Measurements from ENCODE around the gene OPN1SW. TPM values are rescaled to one million over a fixed set of nuclear protein-coding genes. Genes with fewer than 3 reads are reported as not detected.

OPN1SW gene
- total and polyA plus RNA-seq, 4 experiments from 2014 or later, result not detected

DNA sequence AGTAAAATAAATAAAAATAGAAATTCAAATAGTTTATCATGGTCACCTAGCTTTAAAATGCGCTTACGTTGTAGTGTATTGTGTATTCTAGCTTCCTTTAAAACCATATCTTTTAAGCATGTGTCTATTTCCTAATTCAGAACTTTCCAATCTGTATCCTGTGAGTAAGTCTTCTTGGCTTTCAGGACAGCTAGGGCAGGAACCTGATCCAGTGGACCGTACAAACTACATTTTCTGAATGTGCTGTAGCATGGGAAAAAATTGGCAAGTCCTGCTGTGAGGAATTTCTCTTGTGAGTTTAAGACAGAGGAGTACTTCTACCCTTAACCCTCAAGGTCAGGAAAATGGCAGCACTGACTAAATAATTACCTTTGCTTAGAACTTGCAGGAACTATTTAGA is 12.1 kb downstream of the OPN1SW start:
- H3K9me3 Mint-ChIP-seq, result no peaks in the 10 kb centered on the region
- no peak overlapping the region for H3K4me3 Mint-ChIP-seq
- POLR2A ChIA-PET (ENCODE audit: partially characterized antibody), result no interaction called here
- Histone ChIP-seq H3K27me3 (ENCODE audit: insufficient read depth, low read length) (no peaks in the 10 kb centered on the region), H3K4me3 (ENCODE audit: low read length in 2 of 2) (no peak overlapping the region), H3K27ac (ENCODE audit: low read depth, low read length) (no peak overlapping the region), H3K36me3 (ENCODE audit: insufficient read depth, low read length) (peaks cover 36% of the 10 kb centered on the region), H3K4me1 (ENCODE audit: insufficient read depth, low read length) (no peaks in the 10 kb centered on the region), H3K9me3 (ENCODE audit: control insufficient read depth in 1 of 2, low read length in 2 of 2) (no peaks in the 10 kb centered on the region)
- no peaks in the 10 kb centered on the region for H3K4me1 Mint-ChIP-seq
- CTCF ChIA-PET (ENCODE audit: partially characterized antibody), result no interaction called here
- no peaks in the 10 kb centered on the region for H3K27me3 Mint-ChIP-seq
- intact Hi-C loops (cut with micrococcal nuclease), result no loop called here
- DNase-seq, result no peak
- peaks cover 32 to 59% of the 10 kb centered on the region in 2 donors for H3K36me3 Mint-ChIP-seq
- H3K27ac Mint-ChIP-seq, result no peak overlapping the region

DNA sequence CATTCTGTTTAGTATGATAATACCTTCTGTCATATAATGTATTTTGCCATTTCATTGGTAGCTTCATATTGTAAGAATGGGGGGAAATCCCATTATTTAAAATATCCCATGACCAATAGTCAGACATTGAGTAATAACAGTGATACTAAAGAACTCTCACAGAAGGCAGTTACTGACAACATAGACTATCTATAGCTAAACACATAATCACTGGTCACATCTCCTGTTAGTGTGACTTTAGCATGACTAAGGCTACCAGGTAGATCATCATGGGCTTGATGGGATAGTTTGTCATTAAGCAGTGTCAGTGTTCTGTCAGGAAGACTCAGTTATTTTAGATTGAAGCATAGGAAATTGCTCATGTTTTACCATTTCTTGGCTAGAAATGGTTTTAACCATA is 16.4 kb downstream of the OPN1SW start:
- Histone ChIP-seq H3K27ac (ENCODE audit: low read depth, low read length) (no peak overlapping the region), H3K4me3 (ENCODE audit: low read length in 2 of 2) (no peak overlapping the region), H3K36me3 (ENCODE audit: insufficient read depth, low read length) (peaks cover 36% of the 10 kb centered on the region), H3K4me1 (ENCODE audit: insufficient read depth, low read length) (no peaks in the 10 kb centered on the region), H3K9me3 (ENCODE audit: control insufficient read depth in 1 of 2, low read length in 2 of 2) (no peaks in the 10 kb centered on the region), H3K27me3 (ENCODE audit: insufficient read depth, low read length) (no peaks in the 10 kb centered on the region)
- ChIA-PET CTCF (ENCODE audit: partially characterized antibody) (no interaction called here), POLR2A (ENCODE audit: partially characterized antibody) (no interaction called here)
- Mint-ChIP-seq H3K4me3 (no peak overlapping the region), H3K9me3 (no peaks in the 10 kb centered on the region), H3K27ac (no peak overlapping the region), H3K27me3 (no peaks in the 10 kb centered on the region), H3K4me1 (no peaks in the 10 kb centered on the region), H3K36me3 (peaks cover 42 to 62% of the 10 kb centered on the region in 2 donors)
- no peak for DNase-seq
- intact Hi-C loops (cut with micrococcal nuclease), result no loop called here

DNA sequence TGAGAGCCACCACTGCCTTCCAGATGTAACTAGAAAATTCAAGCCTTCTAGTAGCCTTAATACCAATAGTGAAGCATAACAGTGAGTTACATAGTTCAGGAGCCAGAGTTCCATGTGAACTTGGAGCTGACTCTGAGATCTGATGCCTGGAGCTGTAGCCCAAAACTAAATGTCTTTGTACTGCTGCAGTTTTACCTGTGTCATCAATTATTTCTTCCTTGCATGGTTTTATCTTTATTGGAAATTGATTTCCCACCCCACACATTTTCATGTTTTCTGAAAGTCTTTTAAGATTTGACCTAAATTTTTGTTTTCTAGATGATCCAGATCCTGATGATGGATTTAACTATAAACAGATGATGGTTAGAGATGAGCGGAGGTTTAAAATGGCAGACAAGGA is 17.0 kb downstream of the OPN1SW start:
- no peaks in the 10 kb centered on the region for H3K27me3 ChIP-seq (ENCODE audit: insufficient read depth, low read length)
- POLR2A ChIA-PET (ENCODE audit: partially characterized antibody), result interaction anchor here (0.6 to 1.4 kb wide), 2 partner anchors 18 to 284 kb away, joined by 3 to 4 read pairs; no protein-coding TSS in a partner anchor
- CTCF ChIA-PET (ENCODE audit: partially characterized antibody), result no interaction called here
- no peaks in the 10 kb centered on the region for H3K4me1 ChIP-seq (ENCODE audit: insufficient read depth, low read length)
- Mint-ChIP-seq H3K4me3 (no peak overlapping the region), H3K4me1 (no peaks in the 10 kb centered on the region), H3K27ac (peak overlapping the region in 1 of 7 donors; percentile 29), H3K36me3 (peaks cover 46 to 65% of the 10 kb centered on the region in 2 donors), H3K9me3 (no peaks in the 10 kb centered on the region), H3K27me3 (no peaks in the 10 kb centered on the region)
- DNase-seq, result no peak
- intact Hi-C loops (cut with micrococcal nuclease), result no loop called here
- H3K36me3 ChIP-seq (ENCODE audit: insufficient read depth, low read length), result peaks cover 41% of the 10 kb centered on the region
- no peak overlapping the region for H3K4me3 ChIP-seq (ENCODE audit: low read length in 2 of 2)
- H3K9me3 ChIP-seq (ENCODE audit: control insufficient read depth in 1 of 2, low read length in 2 of 2), result no peaks in the 10 kb centered on the region
- H3K27ac ChIP-seq (ENCODE audit: low read depth, low read length), result no peak overlapping the region

DNA sequence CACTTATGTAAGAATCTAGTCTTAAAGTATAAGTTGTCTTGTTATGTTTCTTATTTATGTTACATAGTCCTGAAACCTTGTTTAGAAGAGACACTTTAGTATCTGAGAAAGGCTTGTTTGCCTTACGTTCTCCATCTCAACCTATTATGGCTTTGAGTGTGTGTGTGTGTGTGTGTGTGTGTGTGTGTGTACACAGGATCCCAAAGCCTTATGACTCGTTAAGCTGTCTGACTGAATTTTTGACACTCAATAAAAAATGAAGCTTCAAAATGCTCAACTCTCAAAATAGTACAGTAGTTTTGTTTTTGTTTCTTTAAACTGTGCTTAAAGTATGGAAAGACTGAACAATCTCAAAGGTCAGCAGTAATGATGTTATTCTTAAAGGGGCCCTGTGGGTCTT is 18.4 kb downstream of the OPN1SW start:
- Mint-ChIP-seq H3K9me3 (no peaks in the 10 kb centered on the region), H3K27me3 (no peaks in the 10 kb centered on the region), H3K4me3 (no peak overlapping the region), H3K4me1 (peaks cover 0 to 4% (median 0%) of the 10 kb centered on the region in 4 donors), H3K27ac (peak overlapping the region in 1 of 7 donors; percentile 57), H3K36me3 (peaks cover 50 to 68% of the 10 kb centered on the region in 2 donors)
- Histone ChIP-seq H3K4me3 (ENCODE audit: low read length in 2 of 2) (no peak overlapping the region), H3K36me3 (ENCODE audit: insufficient read depth, low read length) (peaks cover 44% of the 10 kb centered on the region), H3K9me3 (ENCODE audit: control insufficient read depth in 1 of 2, low read length in 2 of 2) (no peaks in the 10 kb centered on the region), H3K4me1 (ENCODE audit: insufficient read depth, low read length) (no peaks in the 10 kb centered on the region), H3K27me3 (ENCODE audit: insufficient read depth, low read length) (no peaks in the 10 kb centered on the region), H3K27ac (ENCODE audit: low read depth, low read length) (no peak overlapping the region)
- intact Hi-C loops (cut with micrococcal nuclease), result no loop called here
- ChIA-PET CTCF (ENCODE audit: partially characterized antibody) (interaction anchor here (1.4 kb wide), 1 partner anchor 334 kb away, joined by 3 read pairs; no protein-coding TSS in a partner anchor), POLR2A (ENCODE audit: partially characterized antibody) (no interaction called here)
- no peak for DNase-seq

GRCh38 chr7:128755819-128756476 is 19.6 kb downstream of the OPN1SW start:
- ChIA-PET POLR2A (ENCODE audit: partially characterized antibody) (no interaction called here), CTCF (ENCODE audit: partially characterized antibody) (interaction anchor here (1.4 kb wide), 1 partner anchor 336 kb away, joined by 3 read pairs; no protein-coding TSS in a partner anchor)
- H3K9me3 Mint-ChIP-seq, result no peaks in the 10 kb centered on the region
- H3K27me3 ChIP-seq (ENCODE audit: insufficient read depth, low read length), result no peaks in the 10 kb centered on the region
- H3K9me3 ChIP-seq (ENCODE audit: control insufficient read depth in 1 of 2, low read length in 2 of 2), result no peaks in the 10 kb centered on the region
- DNase-seq, result no peak
- H3K27me3 Mint-ChIP-seq, result no peaks in the 10 kb centered on the region
- H3K27ac Mint-ChIP-seq, result no peak overlapping the region
- H3K4me1 Mint-ChIP-seq, result peaks cover 0 to 4% (median 0%) of the 10 kb centered on the region in 4 donors
- H3K36me3 Mint-ChIP-seq, result peaks cover 38 to 60% of the 10 kb centered on the region in 2 donors
- intact Hi-C loops (cut with micrococcal nuclease), result no loop called here
- H3K4me3 ChIP-seq (ENCODE audit: low read length in 2 of 2), result no peak overlapping the region
- H3K36me3 ChIP-seq (ENCODE audit: insufficient read depth, low read length), result peaks cover 41% of the 10 kb centered on the region
- no peaks in the 10 kb centered on the region for H3K4me1 ChIP-seq (ENCODE audit: insufficient read depth, low read length)
- H3K4me3 Mint-ChIP-seq, result no peak overlapping the region
- no peak overlapping the region for H3K27ac ChIP-seq (ENCODE audit: low read depth, low read length)

GRCh38 chr7:128755075-128755818 is 20.3 kb downstream of the OPN1SW start:
- H3K9me3 Mint-ChIP-seq, result no peaks in the 10 kb centered on the region
- peaks cover 0 to 4% (median 0%) of the 10 kb centered on the region in 4 donors for H3K4me1 Mint-ChIP-seq
- intact Hi-C loops (cut with micrococcal nuclease), result no loop called here
- no peak for DNase-seq
- no peak overlapping the region for H3K4me3 ChIP-seq (ENCODE audit: low read length in 2 of 2)
- H3K4me3 Mint-ChIP-seq, result no peak overlapping the region
- no peaks in the 10 kb centered on the region for H3K27me3 Mint-ChIP-seq
- no peaks in the 10 kb centered on the region for H3K9me3 ChIP-seq (ENCODE audit: control insufficient read depth in 1 of 2, low read length in 2 of 2)
- H3K36me3 ChIP-seq (ENCODE audit: insufficient read depth, low read length), result peaks cover 41% of the 10 kb centered on the region
- POLR2A ChIA-PET (ENCODE audit: partially characterized antibody), result no interaction called here
- no peaks in the 10 kb centered on the region for H3K27me3 ChIP-seq (ENCODE audit: insufficient read depth, low read length)
- no peak overlapping the region for H3K27ac ChIP-seq (ENCODE audit: low read depth, low read length)
- H3K36me3 Mint-ChIP-seq, result peaks cover 36 to 62% of the 10 kb centered on the region in 2 donors
- no peaks in the 10 kb centered on the region for H3K4me1 ChIP-seq (ENCODE audit: insufficient read depth, low read length)
- CTCF ChIA-PET (ENCODE audit: partially characterized antibody), result no interaction called here
- H3K27ac Mint-ChIP-seq, result no peak overlapping the region

DNA sequence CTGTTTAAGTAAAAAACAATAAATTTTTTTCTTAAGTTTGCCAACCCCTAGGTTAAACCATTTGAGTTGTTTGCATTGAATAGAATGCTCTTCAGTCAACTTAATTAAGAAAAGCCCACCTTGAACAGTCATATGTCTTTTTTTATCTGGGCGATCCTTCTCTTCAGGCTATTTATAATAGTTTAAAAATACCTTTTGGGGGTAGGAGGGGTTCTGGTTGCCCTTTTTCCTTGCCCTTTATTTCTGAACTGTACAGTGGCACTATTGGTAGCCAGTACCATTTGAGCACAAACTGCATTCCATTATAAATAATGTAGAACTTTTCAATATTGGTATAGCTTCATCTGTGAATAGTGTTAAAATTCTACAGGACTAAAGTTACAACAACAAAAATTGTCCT is 23.3 kb downstream of the OPN1SW start:
- POLR2A ChIA-PET (ENCODE audit: partially characterized antibody), result no interaction called here
- no peak overlapping the region for H3K4me3 ChIP-seq (ENCODE audit: low read length in 2 of 2)
- peaks cover 47% of the 10 kb centered on the region for H3K36me3 ChIP-seq (ENCODE audit: insufficient read depth, low read length)
- no peak for DNase-seq
- no peaks in the 10 kb centered on the region for H3K27me3 ChIP-seq (ENCODE audit: insufficient read depth, low read length)
- no peak overlapping the region for H3K4me3 Mint-ChIP-seq
- CTCF ChIA-PET (ENCODE audit: partially characterized antibody), result no interaction called here
- no peaks in the 10 kb centered on the region for H3K9me3 ChIP-seq (ENCODE audit: control insufficient read depth in 1 of 2, low read length in 2 of 2)
- no peaks in the 10 kb centered on the region for H3K4me1 ChIP-seq (ENCODE audit: insufficient read depth, low read length)
- H3K27ac Mint-ChIP-seq, result no peak overlapping the region
- no peak overlapping the region for H3K27ac ChIP-seq (ENCODE audit: low read depth, low read length)
- no peaks in the 10 kb centered on the region for H3K27me3 Mint-ChIP-seq
- H3K36me3 Mint-ChIP-seq, result peaks cover 44 to 67% of the 10 kb centered on the region in 2 donors
- H3K4me1 Mint-ChIP-seq, result peaks cover 4 to 11% (median 8%) of the 10 kb centered on the region in 4 donors
- intact Hi-C loops (cut with micrococcal nuclease), result no loop called here
- H3K9me3 Mint-ChIP-seq, result no peaks in the 10 kb centered on the region
